ENCODE data around the gene MRPL40. TPM values are rescaled to one million over a fixed set of nuclear protein-coding genes. Genes with fewer than 3 reads are reported as not detected.

The MRPL40 gene
- total RNA-seq, 2 donors from 2014 or later = 16.1 to 24.7 TPM

DNA sequence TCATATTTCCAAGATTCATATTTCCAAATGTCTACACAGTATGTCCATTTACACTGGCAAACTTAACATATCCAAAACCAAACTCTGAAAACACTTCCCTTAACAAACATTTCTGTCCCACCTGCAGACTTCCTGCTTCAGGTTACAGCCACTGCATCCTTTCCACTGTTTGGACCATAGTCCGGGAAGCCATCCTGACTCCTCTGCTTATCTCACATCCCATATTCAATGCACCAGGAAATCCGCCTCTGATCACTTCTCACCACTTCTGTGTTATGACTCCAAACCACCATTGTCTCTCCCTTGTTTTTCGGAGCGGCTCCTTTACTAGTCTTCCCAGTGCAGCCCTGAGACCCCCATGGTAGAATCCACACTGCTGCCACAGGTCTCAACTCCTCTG lies 30.9 kb upstream of the MRPL40 start:
- H3K4me3 ChIP-seq = no peak overlapping the region
- H3K4me1 ChIP-seq = no peaks in the 10 kb centered on the region
- TF ChIP-seq, protein P1, sequence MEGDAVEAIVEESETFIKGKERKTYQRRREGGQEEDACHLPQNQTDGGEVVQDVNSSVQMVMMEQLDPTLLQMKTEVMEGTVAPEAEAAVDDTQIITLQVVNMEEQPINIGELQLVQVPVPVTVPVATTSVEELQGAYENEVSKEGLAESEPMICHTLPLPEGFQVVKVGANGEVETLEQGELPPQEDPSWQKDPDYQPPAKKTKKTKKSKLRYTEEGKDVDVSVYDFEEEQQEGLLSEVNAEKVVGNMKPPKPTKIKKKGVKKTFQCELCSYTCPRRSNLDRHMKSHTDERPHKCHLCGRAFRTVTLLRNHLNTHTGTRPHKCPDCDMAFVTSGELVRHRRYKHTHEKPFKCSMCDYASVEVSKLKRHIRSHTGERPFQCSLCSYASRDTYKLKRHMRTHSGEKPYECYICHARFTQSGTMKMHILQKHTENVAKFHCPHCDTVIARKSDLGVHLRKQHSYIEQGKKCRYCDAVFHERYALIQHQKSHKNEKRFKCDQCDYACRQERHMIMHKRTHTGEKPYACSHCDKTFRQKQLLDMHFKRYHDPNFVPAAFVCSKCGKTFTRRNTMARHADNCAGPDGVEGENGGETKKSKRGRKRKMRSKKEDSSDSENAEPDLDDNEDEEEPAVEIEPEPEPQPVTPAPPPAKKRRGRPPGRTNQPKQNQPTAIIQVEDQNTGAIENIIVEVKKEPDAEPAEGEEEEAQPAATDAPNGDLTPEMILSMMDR (IDR thresholded peaks at IDR 0.05) = no peak
- H3K9me3 ChIP-seq = no peaks in the 10 kb centered on the region
- H3K27me3 ChIP-seq = no peaks in the 10 kb centered on the region
- no peak overlapping the region for H3K9ac ChIP-seq (ENCODE audit: low read depth in 2 of 2, low read length in 2 of 2)
- H3K36me3 ChIP-seq = peaks cover 4% of the 10 kb centered on the region
- H3K27ac ChIP-seq = no peak overlapping the region
- no peak for DNase-seq
- intact Hi-C loops (cut with DNase I) = no loop called here

DNA sequence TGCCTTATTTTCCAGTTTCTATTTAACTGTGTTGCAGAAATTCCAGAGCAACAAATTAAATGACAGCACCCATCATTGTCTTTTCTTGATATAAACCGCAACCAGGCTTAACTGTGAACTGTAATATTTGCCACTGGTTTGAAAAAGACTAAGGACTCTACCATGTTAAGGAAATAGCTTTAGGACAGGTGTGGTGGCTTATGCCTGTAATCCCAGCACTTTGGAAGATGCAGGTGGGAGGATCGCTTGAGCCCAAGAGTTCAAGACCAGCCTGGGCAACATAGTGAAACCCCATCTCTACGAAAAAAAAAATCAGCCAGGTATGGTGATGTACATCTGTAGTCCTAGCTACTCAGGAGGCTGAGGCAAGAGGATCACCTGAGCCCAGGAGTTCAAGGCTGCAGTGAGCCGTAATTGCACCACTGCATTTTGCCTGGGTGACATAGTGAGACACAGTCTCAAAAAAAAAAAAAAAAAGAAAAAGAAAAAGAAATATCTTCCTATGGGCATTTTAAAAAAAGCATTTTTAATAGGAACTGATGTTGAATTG lies 29.6 kb upstream of the MRPL40 start:
- TF ChIP-seq, protein P1 (IDR thresholded peaks at IDR 0.05) = no peak
- Histone ChIP-seq H3K9ac (ENCODE audit: low read depth in 2 of 2, low read length in 2 of 2) (no peak overlapping the region), H3K4me3 (no peak overlapping the region), H3K27ac (no peak overlapping the region), H3K9me3 (no peaks in the 10 kb centered on the region), H3K27me3 (no peaks in the 10 kb centered on the region), H3K36me3 (peaks cover 4% of the 10 kb centered on the region), H3K4me1 (no peaks in the 10 kb centered on the region)
- DNase-seq = no peak
- intact Hi-C loops (cut with DNase I) = no loop called here

DNA sequence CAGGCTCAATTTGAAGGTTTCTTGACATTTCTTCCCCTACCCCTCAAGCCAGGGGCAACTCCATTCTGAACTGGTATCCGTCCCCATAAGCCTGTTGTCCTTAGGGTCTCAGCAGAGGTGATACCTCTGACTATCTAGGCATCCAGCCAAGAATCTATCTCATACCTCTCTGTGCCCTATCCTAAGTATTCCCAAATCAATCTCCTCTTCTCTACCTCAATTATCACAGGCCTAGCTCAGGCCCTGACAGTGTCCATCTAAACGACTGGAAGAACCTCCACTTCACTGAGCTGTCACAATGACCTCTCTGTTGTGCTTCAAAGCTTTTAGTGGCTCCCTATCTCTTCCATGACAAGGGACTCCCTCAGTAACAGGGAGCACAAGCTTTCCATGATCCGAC lies 27.7 kb upstream of the MRPL40 start:
- no peaks in the 10 kb centered on the region for H3K27me3 ChIP-seq
- intact Hi-C loops (cut with DNase I) = no loop called here
- TF ChIP-seq, protein P1 (IDR thresholded peaks at IDR 0.05) = no peak
- no peak overlapping the region for H3K27ac ChIP-seq
- no peaks in the 10 kb centered on the region for H3K4me1 ChIP-seq
- H3K4me3 ChIP-seq = no peak overlapping the region
- DNase-seq = no peak
- peaks cover 4% of the 10 kb centered on the region for H3K36me3 ChIP-seq
- no peaks in the 10 kb centered on the region for H3K9me3 ChIP-seq
- no peak overlapping the region for H3K9ac ChIP-seq (ENCODE audit: low read depth in 2 of 2, low read length in 2 of 2)

DNA sequence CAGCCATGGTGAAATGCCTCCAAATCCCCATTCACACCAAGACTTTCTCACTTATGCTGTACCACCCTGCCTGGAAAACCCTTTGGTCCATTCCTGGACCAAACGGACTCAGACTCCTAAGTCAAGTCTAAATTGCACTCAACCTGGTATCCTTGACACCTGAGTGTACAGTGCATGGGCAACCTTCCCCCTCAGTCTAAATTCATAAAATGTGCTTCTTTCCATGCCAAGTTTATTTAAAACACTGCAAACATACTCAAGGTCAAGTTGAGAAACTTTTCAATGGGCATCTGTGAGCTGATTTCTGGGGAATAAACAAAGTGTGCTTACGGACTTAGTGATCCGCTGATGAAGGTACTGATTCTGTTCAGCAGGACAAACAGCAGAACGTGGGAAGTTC lies 27.2 kb upstream of the MRPL40 start:
- H3K27ac ChIP-seq = no peak overlapping the region
- H3K9ac ChIP-seq (ENCODE audit: low read depth in 2 of 2, low read length in 2 of 2) = no peak overlapping the region
- H3K27me3 ChIP-seq = no peaks in the 10 kb centered on the region
- peaks cover 4% of the 10 kb centered on the region for H3K36me3 ChIP-seq
- DNase-seq = no peak
- intact Hi-C loops (cut with DNase I) = no loop called here
- H3K9me3 ChIP-seq = no peaks in the 10 kb centered on the region
- TF ChIP-seq, protein P1 (IDR thresholded peaks at IDR 0.05) = no peak
- H3K4me1 ChIP-seq = no peaks in the 10 kb centered on the region
- no peak overlapping the region for H3K4me3 ChIP-seq

DNA sequence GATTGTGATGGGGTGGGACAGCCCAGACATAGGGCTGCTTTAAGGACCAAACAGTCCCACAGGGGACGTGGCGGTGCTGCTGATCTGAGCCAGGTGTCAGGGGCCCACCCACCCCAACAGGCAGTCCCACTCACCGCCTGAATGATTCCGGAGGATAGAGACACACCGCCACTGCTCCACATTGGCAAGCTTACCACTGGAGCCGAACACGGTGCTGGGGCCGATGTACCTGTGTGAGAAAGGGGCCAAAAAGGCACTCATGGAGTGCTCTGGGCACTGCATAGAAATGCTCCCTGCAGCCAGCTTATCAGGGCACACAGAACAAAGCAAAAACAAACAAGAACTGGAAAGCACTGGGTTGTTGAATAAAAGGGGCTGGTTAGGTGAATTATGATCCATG lies 26.7 kb upstream of the MRPL40 start:
- intact Hi-C loops (cut with DNase I) = no loop called here
- Histone ChIP-seq H3K9me3 (no peaks in the 10 kb centered on the region), H3K9ac (ENCODE audit: low read depth in 2 of 2, low read length in 2 of 2) (no peak overlapping the region), H3K36me3 (peaks cover 4% of the 10 kb centered on the region), H3K4me1 (no peaks in the 10 kb centered on the region), H3K4me3 (no peak overlapping the region), H3K27ac (no peak overlapping the region), H3K27me3 (no peaks in the 10 kb centered on the region)
- TF ChIP-seq, protein P1 (IDR thresholded peaks at IDR 0.05) = no peak
- DNase-seq = no peak
